ENCODE results near the gene SCGB1C1. TPM values are rescaled to one million over a fixed set of nuclear protein-coding genes. Genes with fewer than 3 reads are reported as not detected.

Gene SCGB1C1
- total and polyA plus RNA-seq, 9 of the 15 experiments (the other 6 are each of a cell fraction or from before 2014, with no cell fraction given): not detected

- H3K79me2 ChIP-seq (ENCODE audit: control insufficient read depth, insufficient read depth, low read length): no peaks in the 10 kb centered on the region
- 46% methylated on average over 3 of the region's 3 CpGs for WGBS (ENCODE audit: insufficient coverage, low coverage, missing lambda C conversion rate)
- H3K4me2 ChIP-seq (ENCODE audit: insufficient read depth, low read length): no peak overlapping the region
- peaks cover 61% of the 10 kb centered on the region; the same call in 2 of the 3 replicates for H3K36me3 ChIP-seq (ENCODE audit: control insufficient read depth, insufficient read depth, low read length)
- intact Hi-C loops (cut with micrococcal nuclease): no loop called here
- no peak overlapping the region for H3K9ac ChIP-seq (ENCODE audit: insufficient read depth in 1 of 2, low read depth in 2 of 2, low read length in 2 of 2)
- peak in 1 of 4 experiments; percentile 50 for DNase-seq (ENCODE audit: extremely low read depth in 1 of 4, low spot score in 3 of 4)
- ChIA-PET CTCF (ENCODE audit: low intra/inter-chr PET ratio) (no interaction called here), POLR2A (interaction anchor here (1.2 to 5.5 kb wide), 3 partner anchors 10 to 50 kb away, joined by 3 to 63 read pairs (median 5); partner anchors contain the start of genes BET1L and RIC8A)
- BruUV-seq (replicated peaks): no TSS peak
- ATAC-seq: 0 out of 3 replicates have a peak, but pooled peaks have one; percentile 5
- H3K4me1 ChIP-seq (replicated peaks in 1 of 2; ENCODE audit: control insufficient read depth in 2 of 2, insufficient read depth in 2 of 2, low read length in 2 of 2): peaks cover 25 to 28% of the 10 kb centered on the region in 2 experiments; a peak in 4 of 5 replicates
- TF ChIP-seq CBX3 (IDR thresholded peaks at IDR 0.05; ENCODE audit: borderline replicate concordance in 1 of 2, low read length in 2 of 2) (peak in 1 of 2 experiments; percentile 31; a peak in 1 of 3 replicates), ESRRA (IDR thresholded peaks at IDR 0.05; ENCODE audit: borderline replicate concordance, low read depth) (0 out of 2 replicates have a peak, but pooled peaks have one; percentile 33), DPF2 (IDR thresholded peaks at IDR 0.05) (0 out of 2 replicates have a peak, but pooled peaks have one; percentile 17), CBFA2T2 (conservative IDR thresholded peaks at IDR 0.05) (0 out of 2 replicates have a peak, but pooled peaks have one; percentile 3), TCF3 (CRISPR knock-in tag; IDR thresholded peaks at IDR 0.05) (0 out of 2 replicates have a peak, but pooled peaks have one; percentile 13), BHLHE40 (IDR thresholded peaks at IDR 0.05; ENCODE audit: low read length) (no peak)
- no peak for FAIRE-seq
- no peaks in the 10 kb centered on the region for H3K27me3 ChIP-seq (ENCODE audit: control insufficient read depth in 2 of 2, insufficient read depth in 2 of 2, low read length in 2 of 2)
- no peak overlapping the region for H2AFZ ChIP-seq (ENCODE audit: low read depth, low read length)
- in situ Hi-C loops (cut with MboI): loop anchor here (10.0 kb wide), 1 partner anchor 147 kb away; the partner anchor contains the start of gene B4GALNT4
- H3K9me1 ChIP-seq (ENCODE audit: control insufficient read depth, insufficient read depth, low read length): no peaks in the 10 kb centered on the region
- no peak overlapping the region for H3K4me3 ChIP-seq
- H3K27ac ChIP-seq (ENCODE audit: extremely low read depth, low read depth, low read length): peak overlapping the region; percentile 50; the same call in 2 of the 3 replicates
- H4K20me1 ChIP-seq (replicated peaks; ENCODE audit: control insufficient read depth, insufficient read depth, low read length): no peaks in the 10 kb centered on the region
- peaks cover 21% of the 10 kb centered on the region for H3K9me3 ChIP-seq (replicated peaks; ENCODE audit: control insufficient read depth, insufficient read depth, low read depth, low read length)
These were observed 24.8 kb downstream of the SCGB1C1 start for GRCh38 chr11:217704-218103.

Data from K562 (cell line).